ENCODE results near the gene TSPY3.
"Not testable (repeated sequence)": the region's sequence is repeated elsewhere in the genome, so short reads cannot be mapped to it uniquely, and the experiment has no call there.

Gene TSPY3, protein sequence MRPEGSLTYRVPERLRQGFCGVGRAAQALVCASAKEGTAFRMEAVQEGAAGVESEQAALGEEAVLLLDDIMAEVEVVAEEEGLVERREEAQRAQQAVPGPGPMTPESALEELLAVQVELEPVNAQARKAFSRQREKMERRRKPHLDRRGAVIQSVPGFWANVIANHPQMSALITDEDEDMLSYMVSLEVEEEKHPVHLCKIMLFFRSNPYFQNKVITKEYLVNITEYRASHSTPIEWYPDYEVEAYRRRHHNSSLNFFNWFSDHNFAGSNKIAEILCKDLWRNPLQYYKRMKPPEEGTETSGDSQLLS

DNA sequence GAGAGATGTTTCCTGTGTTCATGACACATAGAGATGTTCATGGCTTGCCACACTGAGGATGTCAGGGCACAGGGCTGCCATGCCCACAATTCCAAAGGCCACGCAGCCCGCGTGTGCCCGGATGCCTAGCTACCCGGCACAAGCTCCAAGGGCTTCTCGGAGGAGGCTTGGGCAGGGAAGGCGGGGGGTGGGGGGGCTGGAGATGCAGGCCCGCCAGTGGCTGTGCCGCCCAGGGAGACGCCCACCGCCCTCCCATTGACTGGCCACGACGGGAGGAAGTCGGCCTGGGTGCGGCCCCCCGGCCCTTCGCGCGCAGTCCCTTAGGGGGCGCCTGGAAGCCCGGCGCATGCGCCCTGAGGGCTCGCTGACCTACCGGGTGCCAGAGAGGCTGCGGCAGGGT is at the start of gene TSPY3:
Gene TSPY3, plus strand, starts transcription at position 301 of the 400 bp plus-strand sequence. Its CDS starts 46 bp downstream, at position 347.
- not testable (repeated sequence) for H3K27ac Mint-ChIP-seq; H3K4me3 Mint-ChIP-seq; H3K4me1 Mint-ChIP-seq (ENCODE audit: low read depth); H3K36me3 Mint-ChIP-seq; H3K9me3 Mint-ChIP-seq (ENCODE audit: low read depth); H3K27me3 Mint-ChIP-seq

GRCh38 chrY:9357497-9357896 is 40.7 kb upstream of the TSPY3 start, which contains the start of gene TSPY8:
Gene TSPY8 (plus strand): TSS chrY:9357797. CDS start chrY:9357843, 46 bp downstream.
- not testable (repeated sequence) for H3K4me1 Mint-ChIP-seq (ENCODE audit: low read depth); H3K9me3 Mint-ChIP-seq (ENCODE audit: low read depth); H3K27ac Mint-ChIP-seq; H3K36me3 Mint-ChIP-seq; H3K27me3 Mint-ChIP-seq; H3K4me3 Mint-ChIP-seq

GRCh38 chrY:9396527-9396926 is 1.7 kb upstream of the TSPY3 start:
- H3K9me3 Mint-ChIP-seq (ENCODE audit: low read depth); H3K27me3 Mint-ChIP-seq; H3K4me1 Mint-ChIP-seq (ENCODE audit: low read depth); H3K4me3 Mint-ChIP-seq; H3K27ac Mint-ChIP-seq; H3K36me3 Mint-ChIP-seq: not testable (repeated sequence)
